HL-60/S4 (cell line): ENCODE data around the gene CFDP1.

Source experiments
- in situ Hi-C: fragments of 300-500 bp; cut with MboI; formaldehyde crosslinking; loops from 2 replicates; pipeline ENCODE4 v1.14.3; 2022; ENCODE audit warnings: low sequenced_read_pairs

The CFDP1 gene

DNA sequence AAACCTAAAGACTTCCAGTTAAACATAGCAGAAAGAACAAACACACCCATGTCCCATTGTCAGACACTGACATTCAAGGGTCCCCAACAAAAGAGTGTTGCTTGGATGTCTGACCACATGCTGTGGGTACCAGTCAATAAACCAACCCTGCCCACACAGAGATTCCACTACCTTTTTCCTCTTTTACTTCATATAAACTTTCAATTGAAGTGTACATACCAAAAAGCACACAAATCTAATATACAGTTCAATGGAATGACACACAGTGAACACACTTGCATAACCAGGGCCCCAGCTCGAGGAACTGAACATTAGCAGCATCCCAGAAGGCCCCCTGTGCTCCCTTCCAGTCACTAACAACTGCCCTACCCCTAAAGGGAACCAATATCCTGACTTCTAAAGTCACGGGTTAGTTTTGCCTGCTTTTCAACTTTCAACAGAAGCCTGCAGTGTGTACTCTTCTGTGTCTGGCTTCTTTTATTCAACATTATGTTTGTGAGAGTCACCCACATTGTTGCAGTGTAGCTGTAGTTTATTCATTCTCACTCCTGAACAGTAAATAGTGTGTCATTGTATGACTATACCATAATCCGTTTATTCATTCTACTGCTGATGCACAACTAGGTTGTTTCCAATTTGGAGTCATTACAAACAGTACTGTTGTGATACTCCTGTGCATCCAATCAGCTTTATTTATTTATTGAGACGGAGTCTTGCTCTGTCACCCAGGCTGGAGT lies 18.0 kb downstream of the CFDP1 start:
- in situ Hi-C loops: no loop called here

DNA sequence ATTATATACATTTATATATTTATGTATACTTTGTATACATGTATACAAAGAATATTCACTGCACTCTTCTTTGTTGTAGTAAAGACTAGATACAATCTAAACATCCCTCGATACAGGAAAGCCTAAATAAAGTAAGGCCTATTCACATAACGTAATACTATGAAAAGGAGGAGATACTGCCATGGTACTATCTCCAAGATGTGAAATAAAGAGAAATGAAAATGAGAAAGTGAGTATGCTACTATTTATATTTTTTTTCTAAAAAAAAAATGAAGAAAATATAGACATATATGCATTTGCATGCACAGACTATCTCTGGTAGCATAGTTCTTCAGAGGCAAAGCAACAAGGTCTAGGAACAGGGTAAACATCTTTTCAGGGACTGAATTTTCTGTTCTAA lies 19.4 kb downstream of the CFDP1 start:
- in situ Hi-C loops: no loop called here

DNA sequence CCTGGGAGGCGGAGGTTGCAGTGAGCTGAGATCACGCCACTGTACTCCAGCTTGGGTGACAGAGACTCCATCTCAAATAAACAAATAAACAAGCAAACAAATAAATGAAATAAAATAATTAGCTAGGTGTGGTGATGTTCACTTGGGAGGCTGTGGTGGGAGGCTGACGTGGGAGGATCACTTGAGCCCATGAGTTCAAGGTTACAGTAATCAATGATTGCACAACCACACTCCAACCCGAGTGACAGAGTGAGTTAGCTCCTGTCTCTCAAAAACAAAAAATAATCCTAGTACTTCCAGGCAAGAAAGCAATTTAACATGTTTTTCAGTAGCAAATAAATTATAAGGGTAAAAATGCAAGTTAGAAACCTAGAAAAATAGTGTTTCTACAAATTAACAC lies 26.4 kb downstream of the CFDP1 start:
- in situ Hi-C loops: no loop called here

DNA sequence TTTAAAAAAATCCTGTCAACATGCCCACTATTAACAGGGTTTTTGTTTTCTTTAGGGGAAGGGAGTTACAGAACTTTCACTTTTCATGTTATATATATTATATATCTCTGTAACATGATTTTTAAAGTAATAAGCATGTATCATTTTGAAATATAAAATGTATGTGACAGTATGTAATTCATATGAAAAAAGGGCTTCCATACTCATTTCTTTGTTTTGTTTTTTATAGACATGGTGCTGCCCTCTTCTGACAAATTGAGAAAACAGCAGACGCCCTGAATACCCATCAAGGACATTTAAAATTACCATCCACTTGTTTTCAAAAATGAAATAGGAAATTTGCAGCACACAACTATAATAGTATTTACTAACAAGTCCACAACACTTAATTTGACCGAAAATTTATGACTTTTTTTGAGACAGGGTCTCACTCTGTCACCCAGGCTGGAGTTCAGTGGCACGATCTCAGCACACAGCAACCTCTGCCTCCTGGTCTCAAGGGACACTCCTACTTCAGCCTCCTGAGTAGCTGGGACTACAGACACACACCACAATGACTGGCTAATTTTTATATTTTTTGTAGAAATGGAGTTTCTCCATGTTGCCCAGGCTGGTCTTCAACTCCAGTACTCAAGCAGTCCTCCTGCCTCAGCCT lies 30.4 kb downstream of the CFDP1 start:
- in situ Hi-C loops: no loop called here

DNA sequence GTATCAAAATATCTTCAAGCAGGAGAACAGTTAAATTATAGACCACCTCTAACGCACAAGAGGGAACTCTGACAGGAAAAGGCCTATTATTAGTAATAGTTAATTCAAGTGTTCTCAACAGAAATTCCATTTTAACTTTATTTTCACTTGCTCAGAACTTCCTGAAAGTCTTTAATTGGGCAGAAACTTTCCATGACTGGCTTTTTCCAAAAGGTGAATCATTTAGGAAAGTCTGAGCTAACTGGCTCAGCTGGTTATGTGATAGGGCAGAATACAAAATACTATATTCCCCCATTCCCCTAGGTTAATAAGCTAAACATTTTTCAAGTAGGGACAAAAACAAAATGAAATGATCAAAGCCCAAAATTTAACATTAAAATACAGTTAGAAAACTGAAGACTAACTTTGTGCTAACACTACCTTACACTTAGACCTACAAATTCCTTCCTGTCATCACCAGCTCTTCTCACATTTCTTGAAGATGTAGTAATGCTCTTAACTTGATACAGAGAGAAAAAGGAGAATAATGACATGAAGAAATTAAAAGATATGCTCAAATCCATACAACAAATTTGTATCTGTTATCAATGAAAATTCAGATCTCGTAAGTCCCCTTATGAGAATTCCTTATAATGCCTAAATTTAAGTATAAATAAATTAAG lies 31.0 kb downstream of the CFDP1 start:
- in situ Hi-C loops: no loop called here

DNA sequence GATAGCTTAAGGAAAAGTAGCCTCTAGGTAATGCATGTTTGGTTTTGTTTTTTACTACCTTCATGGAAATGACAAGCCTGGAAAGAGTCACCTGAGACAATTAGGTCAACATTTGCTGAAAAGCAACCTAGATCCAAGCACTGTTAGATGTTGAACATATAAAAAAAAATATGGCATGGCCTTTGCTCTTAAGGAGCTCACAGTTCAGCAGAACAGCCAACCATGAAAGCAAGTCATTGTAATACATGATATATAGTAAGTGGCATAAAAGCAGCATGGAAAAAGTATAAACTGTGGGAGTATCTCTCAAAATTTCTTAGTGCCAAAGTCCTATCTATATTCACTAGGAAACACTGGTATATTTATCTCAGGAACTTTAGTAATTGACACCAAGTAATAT lies 31.6 kb downstream of the CFDP1 start:
- in situ Hi-C loops: no loop called here

DNA sequence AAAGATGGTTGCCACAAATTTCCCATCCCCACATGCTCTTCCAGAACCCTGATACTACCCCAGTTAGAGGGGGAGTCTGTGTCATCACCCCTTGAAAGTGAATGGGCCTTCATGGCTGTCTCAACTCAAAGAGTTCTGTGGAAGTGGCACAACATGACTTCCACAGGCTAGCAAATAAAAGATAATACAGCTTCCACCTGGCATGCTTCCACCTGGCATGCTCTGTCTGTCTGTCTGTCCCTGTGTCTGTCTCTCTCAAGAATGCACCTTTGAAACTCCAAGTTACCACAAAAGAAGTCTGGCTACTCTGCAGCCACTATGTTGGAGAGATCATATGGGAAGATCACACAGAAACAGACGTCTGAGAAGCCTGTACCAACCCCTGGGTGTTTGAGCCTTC lies 35.0 kb downstream of the CFDP1 start:
- in situ Hi-C loops: no loop called here

DNA sequence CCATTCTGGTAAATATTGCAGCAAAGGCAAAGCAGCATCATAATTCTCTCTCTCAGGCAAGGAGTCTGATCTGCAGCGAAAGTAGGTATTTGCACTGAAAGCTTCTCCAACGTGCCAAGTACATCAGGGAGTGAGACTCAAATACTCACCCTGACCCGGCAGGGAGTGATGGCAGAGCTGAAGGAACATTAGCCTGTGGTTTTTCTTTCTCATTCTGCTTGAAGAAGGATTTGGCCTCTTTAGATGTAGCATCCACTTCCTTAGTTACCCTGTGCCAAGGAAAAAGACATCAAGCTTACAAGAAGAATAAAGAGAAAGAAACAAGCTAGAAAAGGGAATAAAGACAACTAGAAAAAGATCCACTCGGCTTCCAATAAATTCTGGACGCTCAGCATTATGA lies 38.4 kb downstream of the CFDP1 start:
- in situ Hi-C loops: no loop called here

DNA sequence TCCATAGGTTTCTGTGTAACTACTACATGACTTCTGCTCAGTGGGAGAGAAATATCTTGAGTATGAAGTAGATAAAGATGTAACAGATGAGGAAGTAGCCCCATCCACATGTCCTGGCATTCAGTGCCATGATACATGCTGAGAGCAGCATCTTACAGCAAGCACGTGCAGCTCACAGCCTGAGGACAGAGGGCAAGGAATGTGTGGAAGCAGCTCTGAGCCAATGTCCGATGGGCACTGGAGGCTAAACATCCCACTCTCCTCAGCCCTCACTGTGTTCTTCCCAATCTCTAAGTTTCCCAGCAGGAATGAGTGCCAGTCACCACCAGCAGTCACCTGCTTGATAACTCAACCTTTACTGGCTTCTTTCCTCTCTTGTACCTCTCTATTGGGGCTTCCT lies 40.4 kb downstream of the CFDP1 start:
- in situ Hi-C loops: no loop called here

DNA sequence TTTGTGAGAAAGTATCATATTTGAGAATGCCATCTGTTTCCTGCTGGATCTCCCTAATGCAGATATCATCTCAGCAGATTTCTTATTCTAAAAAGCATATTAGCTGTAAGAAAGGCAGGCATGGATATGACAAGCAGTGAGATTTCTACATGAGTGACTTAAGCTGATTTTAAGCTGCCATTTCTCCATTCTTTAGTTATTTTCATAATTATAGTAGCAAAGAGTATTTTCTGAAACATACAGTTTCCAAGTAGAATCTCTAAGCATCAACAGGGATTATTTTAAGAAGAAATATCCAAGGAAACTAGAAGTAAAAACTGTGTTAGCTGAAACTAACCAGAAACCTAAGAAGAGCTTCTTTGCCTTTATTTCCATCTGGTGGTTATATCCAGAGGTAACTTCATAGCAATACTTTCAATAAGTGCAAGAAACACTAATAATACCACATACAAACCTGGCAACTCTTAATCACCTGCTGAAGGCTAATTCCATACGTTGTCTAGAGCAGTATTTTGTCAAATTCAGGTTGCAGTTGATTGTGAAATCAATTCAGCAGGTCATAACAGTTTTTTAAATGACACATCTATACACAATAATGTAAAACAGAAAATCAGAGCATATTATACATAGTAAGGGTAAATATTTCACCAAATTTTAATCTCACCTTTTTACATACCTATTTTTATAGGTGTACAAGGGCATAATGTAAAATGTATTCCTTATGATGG lies 42.2 kb downstream of the CFDP1 start:
- in situ Hi-C loops: no loop called here

DNA sequence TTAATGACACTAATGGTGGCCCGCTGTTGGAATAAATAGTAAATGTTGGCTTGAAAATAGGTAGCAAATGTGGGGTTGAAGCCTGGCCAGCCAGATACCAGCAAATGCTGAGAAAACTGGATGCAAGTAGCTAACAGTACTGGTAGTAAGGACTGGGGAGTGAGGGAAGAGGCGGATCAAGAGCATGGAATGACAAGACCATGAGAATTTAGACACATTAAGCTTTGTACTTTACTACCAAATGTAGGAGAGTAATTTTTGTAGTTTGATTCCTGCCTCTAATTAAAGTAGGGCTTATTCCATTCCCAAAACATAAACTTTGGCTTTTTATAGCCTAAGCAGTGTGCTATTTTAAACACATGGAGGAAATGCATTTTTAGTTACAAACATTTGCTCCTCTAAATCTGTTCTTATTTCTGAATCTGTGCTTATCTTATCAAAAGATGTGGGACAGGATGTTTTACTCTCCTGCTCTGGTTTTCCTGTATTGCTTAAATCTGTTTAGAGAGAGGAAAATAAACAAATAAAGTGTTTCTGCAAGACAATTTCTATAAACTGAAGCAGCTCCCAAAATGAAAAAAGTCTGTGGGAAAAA lies 44.1 kb downstream of the CFDP1 start:
- in situ Hi-C loops: loop anchor here (5.0 kb wide), 1 partner anchor 157 kb away; no protein-coding TSS in a partner anchor

DNA sequence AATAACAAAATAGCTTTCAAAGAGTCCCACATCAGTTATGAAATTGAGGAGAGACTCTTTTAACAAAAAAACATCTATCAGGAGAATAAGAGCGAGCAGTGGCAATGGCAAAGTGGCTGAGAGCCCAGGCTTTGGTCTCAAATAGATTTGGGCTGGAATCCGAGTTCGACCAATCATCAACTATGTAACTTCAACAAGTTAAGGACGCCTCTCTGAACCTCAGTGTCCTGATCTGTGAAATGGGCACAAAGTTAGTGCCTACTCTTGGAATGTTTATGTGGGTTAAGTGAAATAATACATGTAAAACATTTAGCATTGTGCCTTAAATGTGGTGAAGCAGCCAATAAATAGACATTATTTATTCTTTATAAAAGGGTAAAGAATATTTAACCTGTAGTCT lies 45.4 kb downstream of the CFDP1 start:
- in situ Hi-C loops: loop anchor here (5.0 kb wide), 1 partner anchor 156 kb away; no protein-coding TSS in a partner anchor

DNA sequence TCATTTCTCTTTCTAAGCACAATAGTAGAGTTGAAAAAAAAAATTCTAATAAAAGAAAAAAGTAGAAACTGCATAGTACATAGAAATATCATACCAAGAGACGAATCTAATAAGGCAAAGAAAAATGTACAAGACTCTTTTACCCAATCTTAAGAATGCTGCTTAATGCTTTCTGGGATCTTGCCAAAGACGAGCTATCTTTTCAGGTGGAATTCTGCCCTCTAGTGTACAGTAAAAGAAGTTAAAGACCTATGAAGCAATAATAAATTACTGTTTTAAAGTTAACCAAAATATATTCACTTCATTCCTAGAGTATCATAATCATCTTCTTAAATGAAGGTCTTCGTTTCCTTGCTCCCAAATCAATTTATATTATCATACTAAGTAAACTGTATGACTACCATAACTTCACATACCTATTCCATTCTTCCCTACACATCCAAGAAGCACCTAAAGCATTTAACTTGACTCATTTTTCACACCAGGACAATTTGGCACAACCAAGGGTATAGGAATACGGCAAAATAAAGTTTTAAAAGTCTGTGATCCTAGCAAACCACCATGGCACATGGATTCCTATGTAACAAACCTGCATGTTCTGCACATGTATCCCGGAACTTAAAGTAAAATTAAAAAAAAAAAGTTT lies 47.7 kb downstream of the CFDP1 start:
- in situ Hi-C loops: loop anchor here (5.0 kb wide), 1 partner anchor 153 kb away; no protein-coding TSS in a partner anchor

DNA sequence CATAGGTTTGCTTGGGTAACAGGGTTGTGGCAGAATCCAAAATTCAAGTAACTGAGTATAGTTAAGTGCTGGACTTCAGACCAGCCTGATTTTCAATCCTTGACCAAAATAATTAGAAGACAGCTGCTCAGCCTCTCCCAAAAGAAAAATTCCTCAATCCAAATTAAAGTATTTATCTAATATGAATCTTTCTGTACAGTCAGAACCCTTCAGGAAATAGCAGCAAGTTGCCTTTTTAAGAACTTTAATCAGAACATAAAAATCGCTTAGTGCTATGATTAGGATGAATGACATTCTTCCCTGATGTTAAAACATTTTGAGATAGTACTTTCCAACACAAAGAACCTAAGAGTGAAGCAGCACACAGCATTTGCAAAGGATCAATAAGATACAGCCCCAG lies 50.2 kb downstream of the CFDP1 start:
- in situ Hi-C loops: no loop called here

DNA sequence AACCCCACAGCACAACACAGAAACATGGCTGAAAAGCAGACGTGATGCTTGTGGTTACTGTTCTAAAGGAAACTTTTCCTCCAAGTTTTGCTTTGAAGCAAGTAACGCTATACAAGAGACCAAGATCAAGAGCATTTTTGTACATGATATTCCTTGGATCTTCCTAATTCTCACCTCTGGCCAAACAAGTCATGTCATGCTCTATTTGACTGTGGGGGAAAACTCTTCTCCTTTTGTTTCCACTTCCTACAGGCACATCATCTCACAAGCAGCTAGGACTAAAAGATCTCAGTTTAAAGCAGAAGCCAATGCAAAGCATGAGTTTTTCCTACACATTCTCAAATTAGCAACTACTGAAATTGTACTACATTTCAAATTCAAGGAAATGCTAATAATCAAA lies 50.7 kb downstream of the CFDP1 start:
- in situ Hi-C loops: no loop called here

DNA sequence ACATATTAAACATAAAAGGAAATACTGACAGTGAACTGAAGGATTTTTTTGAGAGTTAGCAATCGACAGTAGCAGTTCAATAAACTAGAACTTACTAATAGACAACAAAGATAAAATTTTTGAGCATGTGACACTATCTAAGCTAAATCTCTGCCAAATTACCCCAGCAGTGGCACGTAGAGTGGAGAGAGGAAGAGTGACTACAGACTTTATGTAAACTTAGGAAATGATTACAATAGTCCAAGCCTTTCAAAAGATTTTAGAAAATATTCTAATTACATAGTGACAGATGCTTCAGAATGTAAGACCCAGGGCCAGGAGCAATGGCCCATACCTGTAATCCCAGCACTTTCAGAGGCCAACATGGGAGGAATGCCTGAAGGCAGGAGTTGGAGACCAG lies 52.4 kb downstream of the CFDP1 start:
- in situ Hi-C loops: no loop called here

DNA sequence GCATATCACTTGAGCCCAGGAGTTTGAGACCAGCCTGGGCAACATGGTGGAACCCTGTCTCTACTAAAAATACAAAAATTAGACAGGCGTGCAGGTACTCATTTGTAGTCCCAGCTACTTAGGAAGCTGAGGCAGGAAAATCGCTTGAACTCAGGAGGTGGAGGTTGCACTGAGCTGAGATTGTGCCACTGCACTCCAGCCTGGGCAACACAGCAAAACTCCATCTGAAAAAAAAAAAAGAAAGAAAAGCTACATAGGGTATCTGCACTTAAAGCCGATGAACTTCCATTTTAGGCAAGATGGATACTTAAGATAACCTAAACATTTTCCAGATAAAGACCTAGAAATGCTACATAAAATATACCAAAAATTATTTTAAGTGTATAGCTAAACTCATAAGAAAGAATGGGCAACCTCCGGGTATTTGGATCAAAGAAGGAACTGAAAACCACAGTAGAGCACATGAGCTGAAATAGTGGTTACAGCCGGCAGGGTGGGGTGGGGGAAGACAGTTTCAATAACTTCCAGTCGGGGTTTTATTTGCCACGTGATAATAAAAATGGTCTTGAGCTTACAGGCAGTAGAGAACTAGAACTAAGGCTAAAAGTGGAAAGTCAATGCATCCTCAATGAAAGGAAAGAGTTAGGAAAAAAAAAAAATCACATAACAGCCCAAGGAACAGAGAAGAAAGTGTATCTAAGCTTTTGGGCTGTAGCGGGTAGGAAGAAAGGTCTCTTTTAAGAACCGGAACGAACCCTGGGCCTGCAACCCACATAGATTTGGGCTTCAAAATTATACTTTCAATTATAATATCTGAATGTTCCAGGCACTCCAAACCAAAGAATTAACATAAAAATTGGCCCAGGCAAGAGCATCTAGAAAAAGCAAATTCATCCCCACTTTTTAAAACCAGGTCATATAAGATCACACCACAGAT lies 53.1 kb downstream of the CFDP1 start:
- in situ Hi-C loops: no loop called here

DNA sequence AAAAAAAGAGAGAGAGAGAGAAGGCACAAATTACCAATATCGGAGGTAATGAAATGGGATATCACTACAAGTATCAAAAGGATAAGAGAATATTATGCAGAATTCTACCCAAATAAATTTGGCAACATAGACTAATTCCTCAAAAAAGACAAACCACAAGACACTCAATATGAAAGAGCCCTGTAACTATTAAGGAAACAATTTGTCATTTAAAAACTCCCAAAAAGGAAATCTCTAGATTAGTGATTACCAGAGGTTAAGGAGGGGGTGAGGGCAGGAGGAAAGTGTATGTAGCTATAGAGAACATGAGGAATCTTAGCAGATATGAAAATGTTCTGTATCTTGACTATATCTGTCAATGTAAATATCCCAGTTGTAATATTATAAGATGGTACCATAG lies 54.0 kb downstream of the CFDP1 start:
- in situ Hi-C loops: no loop called here

DNA sequence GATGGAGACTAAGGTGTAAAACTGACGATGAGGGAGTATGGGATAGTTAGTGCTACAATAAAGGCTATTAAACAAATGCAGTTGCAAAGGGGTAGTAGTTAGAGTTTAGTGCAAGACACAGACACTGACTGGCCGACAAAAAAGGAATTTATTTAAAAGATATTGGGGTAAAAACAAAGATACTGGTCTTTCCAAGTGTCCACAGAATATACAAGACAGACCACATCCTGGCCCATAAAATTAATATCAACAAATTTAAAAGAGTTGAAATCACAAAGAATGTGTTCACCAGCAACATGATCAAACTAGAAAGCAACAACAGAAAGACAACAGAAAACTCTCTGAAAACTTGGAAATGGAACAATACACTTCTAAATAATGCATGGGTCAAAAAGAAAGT lies 54.7 kb downstream of the CFDP1 start:
- in situ Hi-C loops: no loop called here
